GM23338 (cell line): ENCODE measurements around the gene ADGB.

Experiments used
- EZH2 ChIP-seq: fragments of 200-600 bp; sonication (generic); IDR thresholded peaks from one replicate; pipeline ENCODE4 v1.8.0; 2017; ENCODE audit warnings: antibody characterized with exemption, mild to moderate bottlenecking, low read depth; ENCODE audit not compliant: unreplicated experiment
- TF ChIP-seq, protein P1 (sequence below), 2 experiments: fragments of 200-600 bp in 1 of 2; sonication (generic) in 1 of 2; conservative IDR thresholded peaks; 2 replicates each; pipeline versions ENCODE4 v1.5.1 to v1.6.1; 2016 to 2017; ENCODE audit warnings: antibody characterized with exemption in 2 of 2, low read depth in 2 of 2, mild to moderate bottlenecking in 2 of 2, moderate library complexity in 1 of 2

DNA sequence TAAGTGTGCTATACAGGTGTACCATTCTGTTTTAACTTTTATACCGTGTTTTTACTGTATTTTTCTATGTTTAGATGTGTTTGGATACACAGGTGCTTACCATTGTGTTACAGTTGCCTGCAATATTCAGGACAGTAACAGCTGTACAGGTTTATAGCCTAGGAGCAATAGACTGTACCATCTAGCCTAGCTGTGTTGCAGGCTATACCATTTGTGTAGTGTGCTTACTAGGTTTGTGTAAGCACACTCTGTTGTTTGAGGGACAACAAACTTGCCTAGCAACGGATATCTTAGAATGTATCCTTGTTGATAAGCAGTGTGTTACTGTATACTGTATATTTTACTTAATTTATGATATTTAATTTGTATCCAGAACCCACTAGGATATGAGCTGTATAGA, 35.2 kb downstream of the ADGB start:
- TF ChIP-seq, protein P1, sequence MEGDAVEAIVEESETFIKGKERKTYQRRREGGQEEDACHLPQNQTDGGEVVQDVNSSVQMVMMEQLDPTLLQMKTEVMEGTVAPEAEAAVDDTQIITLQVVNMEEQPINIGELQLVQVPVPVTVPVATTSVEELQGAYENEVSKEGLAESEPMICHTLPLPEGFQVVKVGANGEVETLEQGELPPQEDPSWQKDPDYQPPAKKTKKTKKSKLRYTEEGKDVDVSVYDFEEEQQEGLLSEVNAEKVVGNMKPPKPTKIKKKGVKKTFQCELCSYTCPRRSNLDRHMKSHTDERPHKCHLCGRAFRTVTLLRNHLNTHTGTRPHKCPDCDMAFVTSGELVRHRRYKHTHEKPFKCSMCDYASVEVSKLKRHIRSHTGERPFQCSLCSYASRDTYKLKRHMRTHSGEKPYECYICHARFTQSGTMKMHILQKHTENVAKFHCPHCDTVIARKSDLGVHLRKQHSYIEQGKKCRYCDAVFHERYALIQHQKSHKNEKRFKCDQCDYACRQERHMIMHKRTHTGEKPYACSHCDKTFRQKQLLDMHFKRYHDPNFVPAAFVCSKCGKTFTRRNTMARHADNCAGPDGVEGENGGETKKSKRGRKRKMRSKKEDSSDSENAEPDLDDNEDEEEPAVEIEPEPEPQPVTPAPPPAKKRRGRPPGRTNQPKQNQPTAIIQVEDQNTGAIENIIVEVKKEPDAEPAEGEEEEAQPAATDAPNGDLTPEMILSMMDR (conservative IDR thresholded peaks at IDR 0.05; ENCODE audit: low read depth in 2 of 2): no peak
- no peak for TF ChIP-seq EZH2
